IPS-NIHi7 (cell line): ENCODE results near the gene KIRREL3.

Source experiments
- DNase-seq: peaks from one replicate; pipeline ENCODE4 v3.0.0; 2012; ENCODE audit warnings: mixed read lengths; ENCODE audit errors: extremely low spot score

KIRREL3 gene

GRCh38 chr11:126997196-126997595, 3.4 kb downstream of the KIRREL3 start:
- DNase-seq = no peak

- DNase-seq = no peak
Measured at GRCh38 chr11:126996036-126996804, 4.3 kb downstream of the KIRREL3 start.

GRCh38 chr11:126993599-126993998, 7.0 kb downstream of the KIRREL3 start:
- DNase-seq = no peak

GRCh38 chr11:126992804-126993111, 7.8 kb downstream of the KIRREL3 start:
- no peak for DNase-seq

GRCh38 chr11:126992065-126992803, 8.3 kb downstream of the KIRREL3 start:
- DNase-seq = no peak

GRCh38 chr11:126991596-126991995, 9.0 kb downstream of the KIRREL3 start:
- DNase-seq = no peak

- DNase-seq = no peak
Measured at GRCh38 chr11:126990716-126991480, 9.7 kb downstream of the KIRREL3 start.

GRCh38 chr11:126989942-126990715, 10.4 kb downstream of the KIRREL3 start:
- DNase-seq = peak; percentile 92

- no peak for DNase-seq
Measured at GRCh38 chr11:126988655-126989054, 11.9 kb downstream of the KIRREL3 start.

GRCh38 chr11:126981635-126982034, 18.9 kb downstream of the KIRREL3 start:
- no peak for DNase-seq

GRCh38 chr11:126978911-126979310, 21.7 kb downstream of the KIRREL3 start:
- DNase-seq = no peak

GRCh38 chr11:126978165-126978564, 22.4 kb downstream of the KIRREL3 start:
- peak; percentile 71 for DNase-seq

- no peak for DNase-seq
Measured at GRCh38 chr11:126973051-126973450, 27.5 kb downstream of the KIRREL3 start.

GRCh38 chr11:126971305-126971704, 29.3 kb downstream of the KIRREL3 start:
- no peak for DNase-seq

GRCh38 chr11:126969865-126970479, 30.6 kb downstream of the KIRREL3 start:
- peak; percentile 51 for DNase-seq

GRCh38 chr11:126968915-126969314, 31.7 kb downstream of the KIRREL3 start:
- DNase-seq = peak; percentile 78

- no peak for DNase-seq
Measured at GRCh38 chr11:126965331-126965730, 35.2 kb downstream of the KIRREL3 start.

- no peak for DNase-seq
Measured at GRCh38 chr11:126963603-126964363, 36.8 kb downstream of the KIRREL3 start.

GRCh38 chr11:126963115-126963514, 37.5 kb downstream of the KIRREL3 start:
- DNase-seq = no peak

- no peak for DNase-seq
Measured at GRCh38 chr11:126959700-126960099, 40.9 kb downstream of the KIRREL3 start.

- DNase-seq = no peak
Measured at GRCh38 chr11:126956635-126957034, 43.9 kb downstream of the KIRREL3 start.
